B cell (primary cell): Measurements from ENCODE around the gene MRAS. TPM values are rescaled to one million over a fixed set of nuclear protein-coding genes. Genes with fewer than 3 reads are reported as not detected.

Experiments
- ATAC-seq: fragments of 200-7000 bp; cut with Tn5 transposase; one replicate; pipeline ENCODE4 v1.10.0; 2021; ENCODE audit warnings: low read depth, mild to moderate bottlenecking, moderate number of reproducible peaks, moderate library complexity
- CTCF ChIA-PET: fragments of 350-600 bp; sonication (Branson Sonifier 250); formaldehyde crosslinking; loops from one replicate; lab custom pipeline; 2021; ENCODE audit warnings: antibody characterized with exemption, inconsistent platforms; lab: Charles Lee
- POLR2A ChIA-PET: fragments of 350-600 bp; sonication (Branson Sonifier 250); formaldehyde crosslinking; loops from one replicate; lab custom pipeline; 2021; ENCODE audit warnings: antibody characterized with exemption; lab: Charles Lee
- DNase-seq: peaks from one replicate; pipeline ENCODE4 v3.0.0; 2013
- H2AFZ ChIP-seq: 2 replicates; pipeline ENCODE4 v1.6.1; 2012; ENCODE audit warnings: mild to moderate bottlenecking, low read depth, low read length; ENCODE audit not compliant: insufficient read depth, poor library complexity, severe bottlenecking
- H3K27ac ChIP-seq, 2 donors: 1 replicate in 1 of 2; 2 replicates in 1 of 2; pipeline ENCODE4 v1.5.1; 2012 to 2013; ENCODE audit warnings: low read length in 2 of 2, mild to moderate bottlenecking in 2 of 2, moderate library complexity in 1 of 2
- H3K27me3 ChIP-seq, 4 experiments: fragments of 200-600 bp in 1 of 4; sonication (generic) in 1 of 4; replicated peaks in 1 of 4; 1 replicate in 2 of 4; 2 replicates in 2 of 4; pipeline versions ENCODE4 v1.6.1 to v1.7.0; 2013 to 2016; ENCODE audit warnings: low read length in 3 of 4, mild to moderate bottlenecking in 2 of 4, mixed read lengths in 1 of 4, moderate library complexity in 1 of 4; ENCODE audit not compliant: insufficient read depth in 4 of 4, control insufficient read depth in 3 of 4; ENCODE audit errors: control extremely low read depth in 1 of 4
- H3K36me3 ChIP-seq, 2 experiments: replicated peaks in 1 of 2; 1 replicate in 1 of 2; 2 replicates in 1 of 2; pipeline versions ENCODE4 v1.6.1 to v1.7.1; 2013; ENCODE audit warnings: low read length in 1 of 2; ENCODE audit not compliant: insufficient read depth in 2 of 2, control insufficient read depth in 1 of 2; ENCODE audit errors: control extremely low read depth in 1 of 2, extremely low read depth in 1 of 2
- H3K4me1 ChIP-seq, 2 donors: fragments of 200-600 bp in 1 of 2; sonication (generic) in 1 of 2; 1 replicate in 1 of 2; 2 replicates in 1 of 2; pipeline versions ENCODE4 v1.5.1 to v1.6.1; 2013 to 2017; ENCODE audit warnings: low read length in 2 of 2; ENCODE audit not compliant: control insufficient read depth in 2 of 2, insufficient read depth in 2 of 2
- H3K4me2 ChIP-seq: replicated peaks from 2 replicates; pipeline ENCODE3; 2012; ENCODE audit warnings: mild to moderate bottlenecking, low read depth, low read length; ENCODE audit not compliant: poor library complexity, severe bottlenecking
- H3K4me3 ChIP-seq, 5 experiments: fragments of 200-600 bp in 1 of 5; sonication (generic) in 1 of 5; 1 replicate in 3 of 5; 2 replicates in 2 of 5; pipeline versions ENCODE4 v1.5.1 to v1.7.0; 2011 to 2016; ENCODE audit warnings: low read length in 4 of 5, mild to moderate bottlenecking in 4 of 5, low read depth in 2 of 5, control low read depth in 1 of 5, moderate library complexity in 1 of 5; ENCODE audit not compliant: insufficient read depth in 1 of 5; ENCODE audit errors: control extremely low read depth in 1 of 5, extremely low read depth in 1 of 5
- H3K79me2 ChIP-seq: fragments of 200-600 bp; sonication (generic); one replicate; pipeline ENCODE4 v1.6.0; 2016; ENCODE audit warnings: low read length; ENCODE audit not compliant: control insufficient read depth, insufficient read depth
- H3K9ac ChIP-seq: fragments of 200-600 bp; sonication (generic); 2 replicates; pipeline ENCODE4 v1.6.1; 2017; ENCODE audit warnings: mild to moderate bottlenecking, low read length, moderate library complexity
- H3K9me3 ChIP-seq, 3 donors: one replicate each; pipeline versions ENCODE4 v1.6.1 to v1.7.1; 2013; ENCODE audit warnings: low read length in 2 of 3; ENCODE audit not compliant: control insufficient read depth in 2 of 3, insufficient read depth in 1 of 3; ENCODE audit errors: control extremely low read depth in 1 of 3
- H4K20me1 ChIP-seq: 2 replicates; pipeline ENCODE4 v1.6.0; 2012; ENCODE audit warnings: mild to moderate bottlenecking, low read length; ENCODE audit not compliant: insufficient read depth, control insufficient read depth, poor library complexity, severe bottlenecking
- H3K27ac Mint-ChIP-seq: one replicate; pipeline ENCODE4 v1.8.0; 2021; ENCODE audit warnings: mixed read lengths
- H3K27me3 Mint-ChIP-seq: one replicate; pipeline ENCODE4 v1.8.0; 2021; ENCODE audit warnings: mixed read lengths
- H3K4me1 Mint-ChIP-seq: one replicate; pipeline ENCODE4 v1.8.0; 2021; ENCODE audit warnings: mixed read lengths
- H3K4me3 Mint-ChIP-seq: one replicate; pipeline ENCODE4 v1.8.0; 2021; ENCODE audit warnings: mixed read lengths
- H3K9me3 Mint-ChIP-seq: one replicate; pipeline ENCODE4 v1.8.0; 2022; ENCODE audit warnings: mixed read lengths; ENCODE audit not compliant: insufficient read depth
- EZH2 ChIP-seq: IDR thresholded peaks from 2 replicates; pipeline ENCODE4 v1.6.1; 2012; ENCODE audit warnings: borderline replicate concordance, low read depth, mild to moderate bottlenecking, moderate library complexity, low read length; ENCODE audit not compliant: insufficient read depth, poor library complexity, severe bottlenecking
- WGBS: methylation state at CpG from one replicate; pipeline ENCODE4 v1.1.5; 2013; ENCODE audit warnings: missing lambda C conversion rate; ENCODE audit not compliant: insufficient coverage; 5-methylcytosine and 5-hydroxymethylcytosine counted together
- intact Hi-C: fragments of 100-400 bp; cut with micrococcal nuclease; formaldehyde crosslinking; loops from one replicate; pipeline ENCODE4 v1.10.0; 2022
- polyA plus RNA-seq: library from polyadenylated mRNA; depleted of rRNA; stranded (reverse); fragments of >200 nt; gene quantifications from 2 replicates; pipeline ENCODE4 v1.2.3, GENCODE V29; 2012
- total RNA-seq, 2 donors: library from RNA; stranded (reverse); fragments of 120-200 nt in 1 of 2; gene quantifications; 1 replicate in 1 of 2; 2 replicates in 1 of 2; pipeline versions ENCODE4 v1.2.3 to v1.2.4, GENCODE V29; 2013 to 2022
- TF ChIP-seq, protein P1 (sequence below): fragments of 200-600 bp; IDR thresholded peaks from one replicate; pipeline ENCODE4 v1.8.0; 2022; ENCODE audit warnings: antibody characterized with exemption, mild to moderate bottlenecking

Gene MRAS
- total and polyA plus RNA-seq, 2 donors (not counting 1 experiment from before 2014, with no cell fraction given), result 0.03 to 0.22 TPM

- H3K27me3 ChIP-seq, result no peaks in the 10 kb centered on the region
- no peaks in the 10 kb centered on the region for H4K20me1 ChIP-seq
- TF ChIP-seq EZH2, result no peak
- TF ChIP-seq, protein P1, sequence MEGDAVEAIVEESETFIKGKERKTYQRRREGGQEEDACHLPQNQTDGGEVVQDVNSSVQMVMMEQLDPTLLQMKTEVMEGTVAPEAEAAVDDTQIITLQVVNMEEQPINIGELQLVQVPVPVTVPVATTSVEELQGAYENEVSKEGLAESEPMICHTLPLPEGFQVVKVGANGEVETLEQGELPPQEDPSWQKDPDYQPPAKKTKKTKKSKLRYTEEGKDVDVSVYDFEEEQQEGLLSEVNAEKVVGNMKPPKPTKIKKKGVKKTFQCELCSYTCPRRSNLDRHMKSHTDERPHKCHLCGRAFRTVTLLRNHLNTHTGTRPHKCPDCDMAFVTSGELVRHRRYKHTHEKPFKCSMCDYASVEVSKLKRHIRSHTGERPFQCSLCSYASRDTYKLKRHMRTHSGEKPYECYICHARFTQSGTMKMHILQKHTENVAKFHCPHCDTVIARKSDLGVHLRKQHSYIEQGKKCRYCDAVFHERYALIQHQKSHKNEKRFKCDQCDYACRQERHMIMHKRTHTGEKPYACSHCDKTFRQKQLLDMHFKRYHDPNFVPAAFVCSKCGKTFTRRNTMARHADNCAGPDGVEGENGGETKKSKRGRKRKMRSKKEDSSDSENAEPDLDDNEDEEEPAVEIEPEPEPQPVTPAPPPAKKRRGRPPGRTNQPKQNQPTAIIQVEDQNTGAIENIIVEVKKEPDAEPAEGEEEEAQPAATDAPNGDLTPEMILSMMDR, result no peak
- no peak overlapping the region for H2AFZ ChIP-seq
- POLR2A ChIA-PET, result no interaction called here
- no peaks in the 10 kb centered on the region for H3K79me2 ChIP-seq
- intact Hi-C loops, result no loop called here
- no peaks in the 10 kb centered on the region for H3K9me3 Mint-ChIP-seq
- H3K27me3 Mint-ChIP-seq, result peaks cover 22% of the 10 kb centered on the region
- no peak overlapping the region for H3K4me3 ChIP-seq
- H3K36me3 ChIP-seq, result no peaks in the 10 kb centered on the region
- no peak overlapping the region for H3K4me2 ChIP-seq
- H3K4me1 Mint-ChIP-seq, result no peaks in the 10 kb centered on the region
- ATAC-seq (no peak), DNase-seq (no peak)
- H3K9ac ChIP-seq, result no peak overlapping the region
- no peak overlapping the region for H3K4me3 Mint-ChIP-seq
- H3K27ac ChIP-seq, result no peak overlapping the region
- WGBS, result 100% methylated on average over 1 of the region's 3 CpGs
- H3K4me1 ChIP-seq, result no peaks in the 10 kb centered on the region
- no peaks in the 10 kb centered on the region for H3K9me3 ChIP-seq
- no peak overlapping the region for H3K27ac Mint-ChIP-seq
- CTCF ChIA-PET, result no interaction called here
Measured at GRCh38 chr3:138448631-138449030, 100.3 kb downstream of the MRAS start.

DNA sequence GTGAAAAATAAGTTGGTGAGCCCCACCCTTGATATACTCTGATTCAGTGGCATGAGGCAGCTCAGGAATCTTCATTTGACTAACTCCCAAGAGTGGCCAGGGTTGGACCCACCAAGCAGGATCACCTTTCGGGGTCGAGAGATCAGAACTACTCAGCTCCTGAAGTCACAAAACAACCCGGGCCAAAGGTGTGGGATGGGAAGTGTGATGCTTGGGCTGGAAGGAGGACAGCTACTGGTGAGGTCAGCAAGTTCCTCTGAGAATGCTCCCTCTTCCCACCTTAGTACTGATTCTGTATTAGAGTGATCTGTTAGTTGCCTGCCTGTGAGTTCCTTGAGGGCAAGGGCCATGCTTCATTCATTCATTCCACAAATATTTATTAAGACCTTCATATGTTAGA, 101.1 kb downstream of the MRAS start:
- no peak overlapping the region for H3K27ac Mint-ChIP-seq
- H2AFZ ChIP-seq, result no peak overlapping the region
- no peaks in the 10 kb centered on the region for H3K9me3 Mint-ChIP-seq
- no peaks in the 10 kb centered on the region for H3K9me3 ChIP-seq
- ATAC-seq (no peak), DNase-seq (no peak)
- no peaks in the 10 kb centered on the region for H3K79me2 ChIP-seq
- H3K4me3 Mint-ChIP-seq, result no peak overlapping the region
- H3K36me3 ChIP-seq, result no peaks in the 10 kb centered on the region
- WGBS, result no CpG with 5 or more reads among the region's 3 CpGs
- H3K4me2 ChIP-seq, result no peak overlapping the region
- no peak overlapping the region for H3K27ac ChIP-seq
- H3K27me3 ChIP-seq, result no peaks in the 10 kb centered on the region
- intact Hi-C loops, result no loop called here
- no peak overlapping the region for H3K9ac ChIP-seq
- H3K4me1 ChIP-seq, result no peaks in the 10 kb centered on the region
- no peaks in the 10 kb centered on the region for H4K20me1 ChIP-seq
- H3K4me1 Mint-ChIP-seq, result no peaks in the 10 kb centered on the region
- ChIA-PET POLR2A (no interaction called here), CTCF (no interaction called here)
- peaks cover 23% of the 10 kb centered on the region for H3K27me3 Mint-ChIP-seq
- TF ChIP-seq, protein P1, result no peak
- TF ChIP-seq EZH2, result no peak
- H3K4me3 ChIP-seq, result no peak overlapping the region
